CMK (cell line): ENCODE measurements around the gene MAP1LC3B2.

Experiments used
- DNase-seq: peaks from one replicate; pipeline ENCODE4 v3.0.0-alpha.2; 2010; ENCODE audit warnings: low read depth

MAP1LC3B2 gene

DNA sequence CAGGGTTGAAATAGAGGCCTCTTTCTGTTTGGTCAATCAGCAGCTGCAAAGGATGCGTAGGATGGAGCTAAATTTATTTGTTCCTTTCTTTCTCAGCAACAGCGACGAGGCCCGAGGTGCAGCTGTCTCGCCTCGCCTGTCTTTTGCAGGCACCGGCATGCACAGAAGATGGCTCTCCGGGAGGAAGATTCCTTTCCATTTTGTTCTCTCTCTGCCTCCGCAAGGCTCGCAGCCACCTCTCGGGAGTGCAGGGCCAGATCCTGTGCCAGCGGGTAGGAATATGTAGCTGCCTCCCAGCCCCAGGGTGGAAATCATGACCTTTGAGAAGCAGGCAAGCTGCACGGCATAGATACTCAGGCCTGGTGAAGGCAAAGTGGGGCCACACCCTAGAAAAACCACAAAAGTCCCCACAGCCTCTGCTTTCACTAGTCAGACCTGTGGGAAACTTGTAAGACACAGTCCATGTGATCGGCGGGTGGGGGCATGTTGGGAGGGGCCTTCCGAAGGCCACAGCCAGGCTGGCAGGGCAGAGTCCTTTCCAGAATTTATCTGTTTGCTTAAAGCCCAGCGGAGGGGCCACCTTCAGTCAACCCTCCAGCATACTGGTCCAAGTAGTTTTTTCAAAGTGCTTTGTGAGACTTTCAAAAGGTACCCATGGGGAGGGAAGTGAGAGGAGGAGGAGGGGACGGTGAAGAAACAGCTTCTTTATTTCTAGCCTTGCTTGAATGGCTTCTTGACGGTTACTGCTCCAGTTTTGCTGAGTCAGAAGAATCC is at the start of gene MAP1LC3B2:
Gene MAP1LC3B2, plus strand, starts transcription at position 220 of the 774 bp plus-strand sequence. CDS start 16,562 bp downstream, outside the sequence.
- DNase-seq, result peak; percentile 93

DNA sequence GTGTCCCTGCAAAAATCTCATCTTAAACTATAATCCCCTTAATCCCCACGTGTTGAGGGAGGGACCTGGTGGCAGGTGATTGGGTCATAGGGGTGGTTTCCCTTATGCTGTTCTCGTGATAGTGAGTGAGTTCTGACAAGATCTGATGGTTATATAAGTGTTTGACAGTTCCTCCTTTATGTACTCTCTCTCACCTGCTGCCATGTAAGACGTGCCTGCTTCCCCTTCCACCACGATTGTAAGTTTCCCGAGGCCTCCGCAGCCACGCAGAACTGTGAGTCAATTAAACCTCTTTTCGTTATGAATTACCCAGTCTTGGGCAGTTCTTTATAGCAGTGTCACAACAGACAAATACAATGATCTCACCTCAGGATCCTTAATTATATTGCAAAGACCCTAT is 45.2 kb upstream of the MAP1LC3B2 start:
- no peak for DNase-seq

DNA sequence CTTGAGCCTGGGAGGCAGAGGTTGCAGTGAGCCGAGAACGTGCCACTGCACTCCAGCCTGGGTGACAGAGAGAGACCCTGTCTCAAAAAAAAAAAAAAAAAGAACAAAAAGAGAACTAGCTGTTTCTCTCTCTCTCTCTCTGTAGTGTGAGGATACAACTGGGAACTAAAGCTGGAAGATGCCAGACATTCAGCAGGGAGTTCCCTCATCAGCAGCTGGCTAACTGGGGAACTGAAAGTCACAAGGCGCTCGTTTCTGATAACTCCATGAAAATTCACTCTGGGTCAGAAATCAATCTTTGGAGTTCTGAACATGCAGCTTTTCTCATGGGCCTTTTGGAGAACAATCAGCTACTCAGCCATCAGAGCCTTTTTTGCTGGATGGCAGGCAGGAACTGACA is 43.5 kb upstream of the MAP1LC3B2 start:
- no peak for DNase-seq

DNA sequence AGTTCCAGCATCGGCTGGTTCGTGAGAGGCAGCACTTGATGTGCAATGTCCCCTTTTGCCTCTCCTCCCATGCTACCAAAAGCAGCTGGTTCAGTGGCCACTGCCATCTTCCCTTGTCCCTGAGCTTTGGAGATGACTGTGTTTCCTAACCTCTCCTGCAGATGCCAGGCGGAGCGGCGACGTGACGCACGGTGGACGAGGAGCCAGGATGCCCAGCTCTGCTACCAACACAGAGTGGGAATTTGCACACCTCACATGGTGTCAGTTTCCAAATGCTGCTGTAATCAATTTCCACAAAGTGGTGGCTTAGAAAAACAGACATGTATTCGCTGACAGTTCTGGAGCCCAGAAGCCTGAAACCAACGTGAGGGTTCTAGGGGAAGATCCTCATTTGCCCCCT is 42.5 kb upstream of the MAP1LC3B2 start:
- DNase-seq, result no peak

DNA sequence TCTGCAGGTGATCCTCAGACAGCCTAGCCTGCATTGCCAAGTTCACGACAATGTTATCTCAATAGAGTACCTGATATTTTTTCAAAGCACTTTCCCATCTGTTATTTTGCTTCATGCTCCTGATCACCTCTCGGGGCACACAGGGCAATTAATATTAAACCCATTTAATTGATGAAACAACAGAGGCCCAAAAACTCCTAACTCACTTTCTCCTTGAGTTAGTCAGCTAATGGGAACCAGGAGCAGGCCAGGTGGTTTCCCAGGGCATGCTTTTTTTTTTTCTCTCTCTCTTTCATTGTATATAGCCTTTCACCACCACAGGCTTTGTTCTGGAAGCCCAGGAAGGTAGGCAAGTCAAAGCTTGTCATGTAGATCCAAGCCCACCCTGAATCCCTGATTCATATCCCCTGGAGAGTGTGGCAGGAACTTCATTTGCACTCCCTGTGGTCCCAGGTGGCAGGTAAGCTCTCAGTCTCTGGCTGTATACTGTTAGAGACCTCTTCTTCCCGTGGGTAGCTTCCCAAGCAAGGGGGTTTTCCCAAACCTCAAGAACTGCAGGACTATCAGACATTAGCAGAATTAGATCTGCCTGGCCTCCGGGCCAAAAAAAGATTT is 41.6 kb upstream of the MAP1LC3B2 start:
- DNase-seq, result no peak

DNA sequence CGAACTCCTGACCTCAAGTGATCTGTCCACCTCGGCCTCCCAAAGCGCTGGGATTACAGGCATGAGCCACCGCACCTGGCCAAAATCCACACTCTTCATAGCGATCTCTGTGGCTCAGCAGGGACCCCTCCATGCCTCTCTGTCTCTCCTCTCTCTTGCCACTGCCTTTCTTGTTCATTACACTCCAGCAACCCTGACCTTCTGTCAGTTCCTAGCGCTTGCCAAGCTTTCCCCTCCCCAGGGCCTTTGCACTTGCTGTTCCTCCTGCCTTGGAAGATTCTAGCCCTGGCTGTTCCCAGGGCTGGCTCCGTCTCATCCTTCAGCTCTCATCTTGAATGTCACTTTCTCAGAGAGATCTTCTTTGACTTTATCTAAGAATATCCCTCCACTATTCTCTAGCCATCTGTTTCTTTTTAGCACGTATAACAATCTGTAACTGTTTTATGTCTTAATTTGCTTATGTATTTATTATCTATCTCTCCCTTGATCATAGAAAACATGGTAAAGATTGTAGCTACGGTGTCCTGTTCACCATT is 38.9 kb upstream of the MAP1LC3B2 start:
- DNase-seq, result no peak

DNA sequence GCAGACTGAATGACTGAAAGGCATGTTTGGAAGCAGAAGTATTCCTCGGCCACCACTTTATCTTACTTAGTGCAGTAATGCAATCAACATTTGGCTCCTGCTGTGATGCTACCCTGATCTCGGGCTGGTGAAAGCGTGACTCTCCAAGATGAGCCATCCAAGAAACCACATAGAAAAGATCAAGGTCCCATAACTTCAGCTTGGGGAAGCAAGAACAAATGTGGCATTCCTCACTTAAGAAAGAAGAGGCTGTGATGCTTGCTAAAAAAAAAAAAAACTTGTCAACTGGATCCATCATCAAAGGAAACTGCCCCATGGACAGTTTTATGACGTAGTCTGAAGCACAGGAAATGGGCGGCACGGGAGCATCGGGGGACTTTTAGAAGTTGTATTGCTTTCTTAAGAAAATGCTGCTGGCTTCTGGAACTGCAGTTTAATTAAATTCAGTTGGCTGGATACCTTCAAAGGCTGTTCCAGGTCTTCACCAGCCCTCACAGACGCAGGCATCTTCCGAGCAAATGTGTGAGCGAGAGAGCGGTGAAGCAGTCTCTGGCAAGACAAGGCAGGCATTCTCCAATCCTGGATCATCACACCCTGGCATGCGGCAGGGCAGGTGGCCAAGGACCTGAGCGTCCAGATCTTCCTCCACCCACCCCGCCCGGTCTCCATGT is 38.2 kb upstream of the MAP1LC3B2 start:
- DNase-seq, result no peak

DNA sequence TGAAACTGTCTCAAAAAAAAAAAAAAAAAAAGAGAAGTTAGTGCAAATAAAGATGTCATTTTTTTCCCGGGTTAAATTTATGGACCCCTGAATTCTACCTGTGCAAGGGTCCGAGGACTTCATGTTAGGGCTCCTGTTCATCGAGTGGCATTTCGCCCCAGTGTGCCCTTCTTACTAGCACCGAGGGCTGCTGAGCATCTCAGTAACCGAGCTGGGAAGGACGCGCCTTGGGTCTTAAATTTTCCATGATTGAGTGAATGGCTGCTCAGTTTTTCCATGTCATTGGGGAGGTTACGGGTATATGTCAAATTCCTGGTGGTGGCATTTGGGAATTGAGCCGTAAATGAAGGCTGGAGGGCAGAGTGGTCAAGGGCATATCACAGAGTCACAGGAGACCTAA is 34.9 kb upstream of the MAP1LC3B2 start:
- DNase-seq, result no peak

DNA sequence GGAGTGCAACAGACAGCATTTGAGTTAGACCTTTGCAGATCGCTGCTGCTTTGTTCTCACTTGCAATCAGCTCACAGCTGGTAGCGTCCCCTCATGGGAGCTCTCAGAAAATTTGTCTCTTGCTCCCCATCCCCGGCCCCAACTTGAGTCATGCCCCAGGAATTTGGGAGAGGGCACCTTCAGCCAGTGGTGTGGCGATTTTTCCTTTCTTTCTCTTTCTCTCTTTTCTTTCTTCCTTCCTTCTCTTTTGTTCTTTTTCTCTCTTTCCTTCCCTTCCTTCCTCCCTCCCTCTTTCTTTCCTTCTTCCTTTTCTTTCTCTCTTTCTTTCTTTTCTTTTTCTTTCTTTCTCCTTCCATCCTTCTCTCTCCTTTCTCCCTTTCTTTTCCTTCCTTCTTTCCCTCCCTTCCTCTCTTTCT is 34.2 kb upstream of the MAP1LC3B2 start:
- no peak for DNase-seq

DNA sequence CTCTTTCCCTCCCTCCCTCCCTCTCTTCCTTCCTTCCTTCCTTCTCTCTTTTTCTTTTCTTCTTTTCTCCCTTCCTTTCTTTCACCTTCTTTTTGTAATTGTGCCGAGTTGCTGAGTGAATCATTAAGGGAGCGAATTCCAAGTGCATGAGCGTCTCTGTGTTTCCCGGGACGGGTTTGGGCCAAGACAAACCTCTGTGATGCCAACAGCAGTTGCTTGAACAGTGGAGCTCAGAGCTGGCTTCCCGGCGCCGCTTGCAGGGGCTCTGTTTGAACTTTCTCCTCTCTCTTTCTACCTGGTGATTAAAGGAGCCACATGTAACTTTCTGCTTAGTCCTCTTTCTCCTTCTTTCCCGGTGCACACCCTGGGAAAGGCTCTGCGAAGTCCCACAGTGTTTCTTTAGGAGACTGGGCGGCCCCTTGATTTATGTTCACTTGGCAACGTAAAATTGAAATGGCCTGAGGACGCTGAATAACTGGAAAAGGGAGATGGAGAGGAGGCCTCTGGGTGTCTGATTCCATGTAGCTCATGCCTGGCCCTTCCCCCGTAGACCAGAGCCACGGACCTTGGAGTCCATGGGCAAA is 33.7 kb upstream of the MAP1LC3B2 start:
- DNase-seq, result no peak

DNA sequence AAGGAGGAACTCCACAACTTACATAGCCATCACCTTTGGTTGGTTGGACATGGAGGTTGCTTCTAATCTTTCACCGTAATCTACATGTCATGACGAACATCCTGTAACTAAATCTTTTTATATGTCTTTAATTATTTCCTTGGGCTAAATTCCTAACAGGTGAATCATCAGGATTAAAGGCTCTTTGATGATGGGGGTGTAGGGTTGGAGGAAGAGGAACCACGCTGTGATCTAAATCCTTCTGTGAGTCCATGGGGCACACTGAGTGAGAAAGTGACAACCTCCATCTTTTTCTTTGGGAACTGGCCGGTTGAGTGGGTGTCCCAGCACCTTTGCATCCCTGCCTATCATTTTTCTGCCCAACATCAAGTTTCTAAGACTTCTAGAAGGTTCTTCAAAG is 31.1 kb upstream of the MAP1LC3B2 start:
- no peak for DNase-seq

DNA sequence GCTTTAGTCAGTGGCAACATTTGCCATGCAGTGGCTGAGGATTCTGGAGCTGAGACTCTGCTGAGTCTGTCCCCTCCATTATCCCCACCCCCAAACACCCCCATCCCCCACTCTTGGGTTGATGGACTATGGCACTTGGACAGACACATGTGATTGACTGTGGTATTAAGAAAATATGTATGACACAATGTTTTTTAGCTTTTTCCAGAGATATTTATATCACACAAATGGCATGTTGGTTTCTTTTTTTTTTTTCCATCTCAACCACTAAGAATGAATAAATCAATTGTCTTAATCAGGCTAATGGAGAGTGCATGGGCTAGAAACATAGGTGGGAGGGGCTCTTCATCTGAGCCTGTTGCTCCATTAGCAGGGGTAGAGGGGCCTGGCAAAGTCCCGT is 30.7 kb upstream of the MAP1LC3B2 start:
- no peak for DNase-seq

DNA sequence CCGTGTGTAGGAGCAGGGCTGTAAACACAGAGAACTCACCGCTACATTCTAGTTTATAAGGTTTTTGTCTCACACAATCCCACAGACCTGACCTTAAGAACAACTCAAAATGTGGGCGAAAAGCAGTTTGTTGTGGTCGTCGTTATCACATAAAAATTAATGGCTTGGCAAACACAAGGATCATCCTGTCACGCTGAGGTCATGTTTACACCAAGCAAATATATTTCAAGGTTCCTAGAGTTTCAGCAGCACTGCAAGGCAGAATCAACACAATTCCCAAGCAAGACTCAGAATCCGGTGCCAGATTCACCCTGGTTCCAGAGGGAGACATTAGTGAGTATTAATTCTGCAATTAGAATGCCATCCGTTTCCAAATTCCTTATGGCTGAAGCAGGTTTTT is 30.1 kb upstream of the MAP1LC3B2 start:
- DNase-seq, result no peak

DNA sequence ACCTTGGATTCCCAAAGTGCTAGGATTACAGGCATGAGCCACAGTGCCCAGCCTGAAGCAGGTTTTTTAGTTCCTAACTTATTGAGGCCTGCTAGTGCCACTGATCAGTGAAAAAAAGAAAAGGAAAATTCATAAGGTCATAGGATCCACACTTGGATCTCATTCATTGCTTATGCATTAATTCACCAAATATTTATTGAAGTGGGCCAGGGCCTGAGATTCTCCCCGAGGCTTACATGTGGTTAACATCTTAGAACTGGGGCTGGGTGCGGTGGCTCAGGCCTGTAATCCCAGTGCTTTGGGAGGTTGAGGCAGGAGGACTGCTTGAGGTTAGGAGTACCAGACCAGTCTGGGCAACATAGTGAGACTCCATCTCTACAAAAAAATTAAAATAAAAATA is 29.5 kb upstream of the MAP1LC3B2 start:
- DNase-seq, result no peak

DNA sequence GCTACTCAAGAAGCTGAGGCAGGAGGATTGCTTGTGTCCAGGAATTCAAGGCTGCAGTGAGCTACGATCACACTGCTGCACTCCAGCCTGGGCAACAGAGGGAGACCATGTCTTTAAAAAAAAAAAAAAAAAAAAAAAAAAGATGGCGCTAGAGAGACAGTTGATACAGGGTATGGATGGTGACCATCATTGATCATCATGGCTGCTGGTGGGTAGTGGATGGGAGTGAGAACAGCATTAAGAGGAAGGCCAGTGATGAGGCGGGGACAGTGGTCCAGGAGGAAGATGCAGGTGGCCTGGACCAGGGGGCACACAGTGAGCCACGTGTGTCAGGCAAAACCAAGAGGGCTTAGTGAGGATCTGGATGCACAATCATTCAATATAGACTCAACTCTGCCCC is 26.8 kb upstream of the MAP1LC3B2 start:
- no peak for DNase-seq

DNA sequence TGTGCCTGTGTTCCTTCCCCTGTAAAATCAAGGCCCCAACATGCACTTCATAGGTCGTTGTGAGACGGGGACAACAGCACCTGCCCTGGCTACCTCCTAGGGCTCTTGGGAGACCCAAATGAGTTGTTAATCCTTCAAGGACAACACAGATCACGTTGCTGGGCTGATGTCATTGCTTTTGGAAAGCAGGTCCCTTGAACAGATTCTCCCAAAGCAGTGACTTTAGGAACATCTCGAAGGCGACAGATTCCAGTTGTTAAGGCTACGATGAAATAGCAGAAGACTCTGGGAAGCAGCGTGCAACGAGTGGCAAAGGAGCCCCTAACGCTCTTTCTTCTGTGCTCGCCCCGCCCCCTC is 26.2 kb upstream of the MAP1LC3B2 start:
- no peak for DNase-seq

DNA sequence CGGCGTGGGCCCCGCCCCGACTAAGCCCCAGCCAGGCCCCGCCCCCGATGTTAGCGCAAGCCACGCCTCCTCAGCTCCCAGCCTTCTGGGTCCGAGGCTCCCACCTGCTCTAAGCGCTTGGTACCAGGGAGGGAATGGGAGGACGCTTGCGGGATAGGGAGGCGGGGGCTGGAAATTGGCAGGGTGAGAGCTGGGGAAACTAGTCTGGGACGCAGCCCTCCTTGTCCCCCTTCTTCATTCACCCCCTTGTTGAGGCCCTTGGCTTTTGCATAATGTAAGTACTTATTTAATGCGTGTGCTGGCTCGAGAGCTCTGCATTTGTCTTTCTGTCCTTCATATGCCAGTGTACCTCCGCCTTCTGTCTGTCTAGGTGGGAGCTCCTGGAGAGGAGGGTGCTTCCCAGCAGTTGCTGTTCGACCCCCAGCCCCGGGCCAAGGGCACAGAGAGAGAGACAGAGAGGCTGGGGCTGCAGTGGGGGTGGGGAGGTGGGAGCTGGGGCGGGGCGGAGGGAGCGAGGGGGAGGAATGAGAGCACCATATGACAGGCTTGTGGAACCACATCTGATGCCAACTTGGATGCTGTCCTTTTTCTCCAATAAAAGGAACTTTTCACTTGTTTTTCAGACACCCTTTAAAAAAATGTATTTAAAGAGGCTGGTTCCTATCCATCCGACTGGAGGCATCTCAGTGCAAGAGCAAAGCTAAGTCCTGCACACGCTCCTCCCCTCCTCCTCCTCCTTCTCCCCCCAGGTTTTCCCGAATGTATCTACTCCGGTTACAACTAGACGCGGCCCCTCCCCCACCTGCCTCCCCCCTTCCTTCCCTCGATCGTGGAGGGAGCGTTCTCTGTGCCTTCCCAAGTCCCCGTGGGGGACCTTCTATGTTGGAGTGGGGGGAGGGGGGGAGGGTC is 25.6 kb upstream of the MAP1LC3B2 start:
- DNase-seq, result peak; percentile 52

DNA sequence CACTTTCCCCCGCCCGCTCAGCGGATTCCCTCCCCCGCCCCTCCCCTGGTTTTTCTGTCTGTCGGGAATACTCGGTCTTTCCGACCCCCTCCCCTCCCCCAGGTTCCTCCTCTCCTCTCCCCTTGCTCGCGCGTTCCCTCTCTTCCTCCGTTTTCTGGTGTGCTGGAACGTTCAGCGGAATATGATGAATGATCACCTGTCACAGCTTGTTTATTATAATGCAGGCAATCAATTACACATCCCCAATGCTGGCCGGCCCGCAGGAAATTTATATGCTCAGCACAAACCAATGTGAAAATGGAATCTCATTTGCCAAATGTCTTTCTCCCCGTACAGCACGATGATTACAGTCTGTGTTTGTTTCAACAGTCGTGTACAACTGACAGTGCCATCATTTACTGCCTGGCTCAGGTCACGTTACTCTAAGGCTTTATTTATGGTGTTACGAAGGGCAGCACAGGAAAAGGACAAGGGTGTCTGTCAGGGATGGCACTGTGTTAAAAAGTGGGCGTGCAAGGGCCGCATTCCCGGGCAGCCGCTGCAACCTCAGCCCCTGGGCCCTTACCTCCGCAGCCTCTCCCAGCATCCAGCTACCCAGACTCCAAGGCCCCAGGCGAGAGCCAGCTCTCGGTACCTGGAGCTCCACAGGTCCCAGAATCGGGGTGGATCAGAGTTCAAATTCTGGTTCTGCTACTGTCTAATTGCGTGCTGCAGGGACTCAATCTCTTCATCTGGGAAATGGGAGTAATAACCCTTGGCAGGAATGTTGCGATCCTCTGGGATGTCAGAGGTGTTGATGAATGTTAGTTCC is 24.7 kb upstream of the MAP1LC3B2 start:
- DNase-seq, result no peak

DNA sequence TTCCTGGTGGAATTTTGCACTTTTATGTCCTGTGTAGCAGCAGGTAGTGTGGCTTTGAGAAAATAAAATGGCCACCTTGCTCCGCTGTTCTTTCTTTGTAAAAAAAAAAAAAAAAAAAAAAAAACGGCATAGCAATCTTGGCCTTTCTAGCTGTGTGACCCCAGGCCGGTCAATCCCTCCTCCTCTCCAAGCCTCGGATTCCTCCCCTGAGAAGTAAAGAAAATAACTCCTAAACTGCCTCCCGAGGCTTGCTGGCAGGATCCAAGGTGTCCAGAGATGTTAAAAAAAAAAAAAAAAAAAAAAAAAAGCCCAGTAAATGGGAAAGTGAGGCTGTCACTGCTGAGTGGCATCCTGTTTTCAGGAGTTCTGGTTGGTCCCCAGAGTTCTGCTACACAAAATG is 23.9 kb upstream of the MAP1LC3B2 start:
- no peak for DNase-seq

DNA sequence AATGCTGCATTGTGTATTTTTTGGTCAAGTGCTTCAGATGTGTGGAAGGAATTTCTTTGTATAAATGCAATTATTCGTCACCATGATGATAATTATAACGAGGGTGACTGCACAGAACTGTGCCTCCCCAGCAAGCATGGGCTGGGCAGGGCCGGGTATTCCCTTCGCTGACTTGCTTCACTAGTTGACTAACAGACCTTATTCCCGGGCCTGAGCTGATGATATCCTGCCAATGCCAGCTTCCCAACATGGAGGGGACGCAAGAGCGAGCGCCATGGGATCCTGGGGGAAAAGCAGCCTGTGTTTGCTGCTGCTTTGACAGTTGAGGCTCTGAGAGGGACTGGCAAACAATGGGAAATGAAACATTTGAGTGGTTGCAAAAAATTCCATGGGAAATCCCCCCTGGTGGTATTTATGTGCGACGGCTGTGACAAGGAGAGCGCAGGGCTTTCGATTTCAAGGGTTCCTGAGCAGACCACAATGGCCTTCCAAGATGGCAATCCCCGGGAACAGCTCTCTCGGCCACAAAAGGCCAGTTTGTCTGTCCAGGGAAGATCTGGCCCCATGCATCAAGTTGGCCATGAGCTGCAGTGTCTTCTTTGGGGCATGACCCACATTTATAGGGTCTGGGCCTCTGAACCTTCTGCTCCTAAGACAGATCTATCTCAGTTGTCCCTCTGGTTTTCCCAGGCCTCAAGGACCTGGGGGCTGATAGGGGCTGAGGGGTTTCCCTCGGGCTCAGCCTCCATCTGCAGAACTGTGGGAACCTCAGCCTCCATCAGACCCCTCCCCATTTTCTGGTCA is 21.9 kb upstream of the MAP1LC3B2 start:
- no peak for DNase-seq
